Measurements from ENCODE around the gene CTSD.

- no peak for TF ChIP-seq HDAC2 (IDR thresholded peaks at IDR 0.05)
- no peak for TF ChIP-seq RNF2 (IDR thresholded peaks at IDR 0.05; ENCODE audit: borderline replicate concordance, low read depth)
Measured at GRCh38 chr11:1774886-1775285, 11.2 kb upstream of the CTSD start.

Data from A549 (cell line).